NT2/D1 (cell line): ENCODE results near the gene APOD.

ENCODE experiments used
- DNase-seq: peaks from one replicate; pipeline ENCODE4 v3.0.0-alpha.2; 2011; ENCODE audit warnings: low read depth, low spot score
- H3K27me3 ChIP-seq: 2 replicates; pipeline ENCODE4 v1.6.0; 2011; ENCODE audit warnings: mild to moderate bottlenecking; ENCODE audit not compliant: insufficient read length, insufficient read depth
- H3K36me3 ChIP-seq: 2 replicates; pipeline ENCODE4 v1.6.1; 2011; ENCODE audit warnings: mild to moderate bottlenecking, low read length, mixed read lengths; ENCODE audit not compliant: insufficient read depth, insufficient read length
- H3K4me1 ChIP-seq: 2 replicates; pipeline ENCODE4 v1.5.1; 2011; ENCODE audit not compliant: insufficient read depth, insufficient read length
- H3K4me3 ChIP-seq: 2 replicates; pipeline ENCODE4 v1.5.1; 2011; ENCODE audit warnings: low read depth; ENCODE audit not compliant: insufficient read length
- H3K9ac ChIP-seq: 2 replicates; pipeline ENCODE4 v1.6.0; 2011; ENCODE audit warnings: low read depth; ENCODE audit not compliant: insufficient read length
- H3K9me3 ChIP-seq: 2 replicates; pipeline ENCODE4 v1.5.1; 2011; ENCODE audit warnings: mild to moderate bottlenecking, low read length; ENCODE audit not compliant: insufficient read depth
- SUZ12 ChIP-seq: IDR thresholded peaks from 2 replicates; pipeline ENCODE4 v1.6.1; 2011; ENCODE audit not compliant: insufficient read length, insufficient read depth; ENCODE audit errors: extremely low read depth
- YY1 ChIP-seq: IDR thresholded peaks from 2 replicates; pipeline ENCODE4 v1.6.1; 2011; ENCODE audit not compliant: insufficient read length, insufficient read depth
- ZNF274 ChIP-seq: IDR thresholded peaks from 2 replicates; pipeline ENCODE4 v1.6.1; 2011; ENCODE audit warnings: mild to moderate bottlenecking, low read depth, low read length

The APOD gene

DNA sequence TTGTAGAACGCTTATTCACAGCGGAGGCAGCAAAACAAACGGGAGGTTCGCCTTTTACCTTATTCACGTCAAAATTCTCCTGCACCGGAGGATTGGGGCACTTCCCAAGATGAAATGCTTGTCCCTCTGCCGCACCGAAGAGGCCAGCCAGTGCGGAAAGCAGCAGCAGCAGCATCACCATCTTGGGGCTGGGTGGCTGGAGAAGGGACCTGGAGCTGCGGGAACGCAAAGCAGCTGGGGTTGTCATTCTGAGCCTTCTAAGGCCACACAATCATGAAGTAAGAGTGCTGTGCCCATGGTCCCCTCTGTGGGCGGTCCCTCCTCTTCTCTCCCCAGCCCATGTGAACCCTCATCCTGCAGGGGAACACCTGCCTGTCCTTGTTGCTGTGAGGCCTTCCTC lies 4.5 kb downstream of the APOD start:
- Histone ChIP-seq H3K9me3 (no peaks in the 10 kb centered on the region), H3K36me3 (no peaks in the 10 kb centered on the region), H3K4me1 (peaks cover 1% of the 10 kb centered on the region), H3K27me3 (no peaks in the 10 kb centered on the region), H3K9ac (no peak overlapping the region), H3K4me3 (no peak overlapping the region)
- no peak for DNase-seq
- TF ChIP-seq SUZ12 (no peak), ZNF274 (no peak), YY1 (no peak)

DNA sequence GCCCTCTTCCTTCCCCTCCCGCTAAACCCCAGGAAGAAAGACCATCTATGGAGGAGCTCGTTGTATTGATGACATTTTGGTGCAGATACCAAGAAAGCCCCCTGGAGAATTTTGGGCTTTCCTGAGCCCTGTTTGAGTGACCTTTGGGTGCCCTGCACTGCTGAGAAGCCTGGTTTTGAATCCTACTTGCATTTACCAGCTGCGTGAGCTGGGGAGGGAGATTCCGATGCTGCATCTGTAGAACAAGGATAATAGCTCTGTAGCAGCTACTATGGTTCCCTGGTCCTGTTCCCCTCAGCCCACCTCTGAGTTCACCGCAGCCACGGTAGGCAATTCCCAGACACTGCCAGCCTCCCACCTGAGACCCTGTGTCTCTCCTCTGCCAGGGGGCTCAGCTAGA lies 5.2 kb downstream of the APOD start:
- no peaks in the 10 kb centered on the region for H3K36me3 ChIP-seq
- DNase-seq, result no peak

DNA sequence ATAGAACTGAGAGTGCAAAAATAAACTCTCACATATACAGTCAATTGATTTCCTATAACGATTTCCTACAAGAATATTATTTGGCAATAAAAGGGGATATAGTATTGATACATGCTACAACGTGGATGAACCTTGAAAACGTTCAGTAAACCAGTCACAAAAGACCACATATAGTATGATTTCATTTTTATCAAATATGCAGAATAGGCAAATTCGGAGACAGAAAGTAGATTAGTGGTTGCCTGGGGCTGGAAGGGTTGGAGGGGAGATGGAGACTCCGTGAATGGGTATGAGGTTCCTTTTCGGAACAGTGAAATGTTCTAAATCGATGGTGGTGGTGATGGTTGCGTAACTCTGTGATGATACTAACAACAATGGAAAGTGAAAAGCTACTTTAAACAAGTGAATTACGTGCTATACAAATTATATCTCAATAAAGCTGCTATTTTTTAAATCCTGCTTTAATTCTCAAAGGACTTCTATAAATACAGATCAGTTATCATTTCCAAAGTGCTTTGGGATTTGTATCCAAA lies 6.0 kb downstream of the APOD start:
- peaks cover 10% of the 10 kb centered on the region for H3K4me1 ChIP-seq
- no peak for DNase-seq
- H3K9ac ChIP-seq, result no peak overlapping the region
- H3K36me3 ChIP-seq, result no peaks in the 10 kb centered on the region
- H3K9me3 ChIP-seq, result 0 out of 2 replicates have a peak, but pooled peaks cover 7% of the 10 kb centered on the region
- no peak overlapping the region for H3K4me3 ChIP-seq
- TF ChIP-seq SUZ12 (no peak), YY1 (no peak), ZNF274 (no peak)
- H3K27me3 ChIP-seq, result no peaks in the 10 kb centered on the region

More for the DNA sequence above, 5.2 kb downstream of the APOD start:
- H3K27me3 ChIP-seq, result no peaks in the 10 kb centered on the region
- H3K4me1 ChIP-seq, result peaks cover 9% of the 10 kb centered on the region
- H3K9me3 ChIP-seq, result 0 out of 2 replicates have a peak, but pooled peaks cover 4% of the 10 kb centered on the region
- no peak for TF ChIP-seq SUZ12
- TF ChIP-seq ZNF274, result no peak
- TF ChIP-seq YY1, result no peak
- H3K4me3 ChIP-seq, result no peak overlapping the region
- H3K9ac ChIP-seq, result no peak overlapping the region

DNA sequence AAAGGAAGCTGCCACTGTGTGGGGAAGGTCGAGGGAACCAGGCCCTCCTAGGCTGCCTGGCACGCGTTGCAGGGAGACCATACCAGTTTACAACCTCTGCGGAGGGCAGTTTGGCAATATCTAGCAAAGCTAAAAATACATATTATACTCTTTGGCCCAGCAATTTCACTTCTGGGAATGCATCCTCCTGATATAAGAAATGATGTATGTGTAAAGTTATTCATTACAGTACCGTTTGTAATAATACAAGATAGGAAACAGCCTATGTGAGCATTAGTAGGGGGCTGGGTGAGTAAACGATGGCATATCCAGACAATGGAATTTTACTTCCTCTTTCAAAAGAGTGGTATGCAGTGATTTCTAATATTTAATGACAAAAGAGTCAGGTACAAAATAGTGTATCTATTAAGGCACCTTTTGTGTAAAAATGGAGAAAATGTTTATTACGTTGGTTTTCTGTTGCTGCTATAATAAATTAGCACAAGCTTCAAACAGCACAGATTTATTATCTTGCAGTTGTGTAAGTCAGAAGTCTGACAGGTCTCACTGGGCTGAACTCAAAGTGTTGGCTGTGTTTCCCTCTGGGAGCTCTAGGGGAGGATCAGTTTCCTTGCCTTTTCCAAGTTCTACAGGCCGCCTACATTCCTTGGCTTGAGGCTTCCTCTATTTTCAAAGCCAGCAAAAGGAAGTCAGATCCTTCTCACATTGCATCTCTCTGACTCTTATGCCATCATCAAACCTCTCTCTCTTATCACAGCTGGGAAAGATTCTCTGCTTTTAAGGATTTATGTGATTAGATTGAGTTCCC lies 9.0 kb downstream of the APOD start:
- Histone ChIP-seq H3K4me1 (peaks cover 10% of the 10 kb centered on the region), H3K9ac (no peak overlapping the region), H3K9me3 (0 out of 2 replicates have a peak, but pooled peaks cover 7% of the 10 kb centered on the region), H3K36me3 (no peaks in the 10 kb centered on the region), H3K4me3 (no peak overlapping the region), H3K27me3 (no peaks in the 10 kb centered on the region)
- TF ChIP-seq ZNF274, result no peak
- DNase-seq, result no peak

DNA sequence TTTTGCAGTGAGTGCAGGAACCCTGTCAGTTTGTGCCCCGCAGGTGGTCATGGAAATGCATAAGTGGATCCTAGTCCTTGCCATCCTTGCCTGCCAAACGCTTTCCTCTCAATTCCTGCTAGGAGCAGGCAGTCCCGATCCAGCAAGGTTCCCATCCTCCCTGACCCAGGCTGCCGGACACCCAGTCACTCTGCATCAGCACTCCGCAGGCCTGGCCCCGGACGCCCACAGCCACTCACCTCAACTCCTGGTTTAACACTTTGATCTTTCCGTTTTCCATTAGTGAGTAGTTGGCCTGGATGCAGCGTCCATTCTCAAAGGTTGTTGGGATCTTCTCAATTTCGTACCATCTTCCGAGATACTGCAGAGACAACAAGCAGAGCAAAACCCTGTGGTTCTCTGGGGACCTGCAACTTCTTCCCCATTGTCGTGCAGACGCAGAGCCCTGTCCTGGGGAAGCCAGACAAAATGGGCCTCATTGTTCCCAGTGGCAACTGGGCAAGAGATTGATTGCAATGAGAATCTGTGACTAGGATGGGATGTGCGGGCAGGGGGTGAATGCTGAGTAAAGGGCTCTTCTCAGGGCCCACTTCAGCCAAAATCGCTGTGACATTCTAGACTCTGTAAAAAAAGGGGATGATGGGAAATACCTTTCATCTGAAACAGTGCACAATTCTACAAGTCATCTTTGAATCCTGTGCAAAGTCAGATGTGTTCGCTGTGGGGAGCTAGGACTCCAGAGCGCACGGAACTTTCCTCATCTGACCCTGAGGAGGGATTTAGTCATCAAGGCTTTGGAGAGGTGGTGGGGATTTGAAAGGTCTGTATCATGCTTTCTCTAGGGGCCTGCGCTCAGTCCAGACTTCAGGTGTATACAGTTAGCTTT lies 9.9 kb downstream of the APOD start:
- Histone ChIP-seq H3K27me3 (no peaks in the 10 kb centered on the region), H3K36me3 (no peaks in the 10 kb centered on the region), H3K9me3 (0 out of 2 replicates have a peak, but pooled peaks cover 7% of the 10 kb centered on the region), H3K4me3 (no peak overlapping the region), H3K4me1 (peaks cover 10% of the 10 kb centered on the region), H3K9ac (no peak overlapping the region)
- peak; percentile 43 for DNase-seq
- TF ChIP-seq SUZ12 (no peak), YY1 (no peak), ZNF274 (no peak)

DNA sequence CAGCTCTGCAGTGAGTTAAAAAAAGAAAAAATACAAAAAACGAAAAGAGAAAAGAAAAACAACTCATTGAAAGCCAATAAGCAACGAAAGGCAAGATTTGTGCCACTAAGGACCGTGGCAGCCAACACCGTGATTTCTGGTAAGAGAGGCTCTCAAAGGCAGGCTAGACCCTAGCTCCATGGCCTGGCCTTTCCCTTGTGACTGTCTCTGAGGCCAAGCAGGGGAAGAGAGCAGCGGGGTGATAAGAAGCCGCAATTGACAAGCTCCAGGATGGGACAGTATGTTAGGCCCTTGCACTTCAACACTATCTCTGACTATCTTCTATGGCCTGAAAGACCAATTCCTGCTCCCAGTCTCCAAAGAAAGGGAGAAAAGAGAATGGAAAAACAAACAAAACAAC lies 12.4 kb downstream of the APOD start:
- H3K4me1 ChIP-seq, result peaks cover 10% of the 10 kb centered on the region
- 0 out of 2 replicates have a peak, but pooled peaks cover 7% of the 10 kb centered on the region for H3K9me3 ChIP-seq
- H3K4me3 ChIP-seq, result no peak overlapping the region
- no peak for TF ChIP-seq YY1
- no peak for TF ChIP-seq SUZ12
- no peak for TF ChIP-seq ZNF274
- no peak overlapping the region for H3K9ac ChIP-seq
- no peak for DNase-seq
- no peaks in the 10 kb centered on the region for H3K36me3 ChIP-seq
- no peaks in the 10 kb centered on the region for H3K27me3 ChIP-seq

DNA sequence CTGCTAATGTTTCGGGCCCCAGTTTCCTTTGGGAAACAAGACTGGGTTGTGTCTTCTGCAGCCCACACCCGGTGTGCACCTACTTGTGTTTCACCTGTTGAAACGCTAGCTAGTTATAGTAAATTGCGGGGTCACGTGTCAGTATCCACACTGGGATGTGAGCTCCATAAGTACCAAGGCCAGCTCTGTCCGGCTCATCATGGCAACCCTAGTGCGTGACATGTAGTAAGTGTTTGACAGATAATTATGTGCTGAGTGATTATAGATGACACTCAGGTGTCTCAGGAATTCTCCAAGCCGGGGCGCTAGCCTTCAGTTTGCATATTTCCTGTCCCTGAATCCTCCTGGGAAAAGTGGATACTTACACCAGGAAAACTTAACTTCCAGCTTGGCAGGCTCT lies 12.8 kb downstream of the APOD start:
- Histone ChIP-seq H3K9me3 (0 out of 2 replicates have a peak, but pooled peaks cover 7% of the 10 kb centered on the region), H3K27me3 (no peaks in the 10 kb centered on the region), H3K4me1 (peaks cover 10% of the 10 kb centered on the region), H3K36me3 (no peaks in the 10 kb centered on the region), H3K4me3 (no peak overlapping the region), H3K9ac (no peak overlapping the region)
- DNase-seq, result no peak
- TF ChIP-seq SUZ12 (no peak), YY1 (no peak), ZNF274 (no peak)
